Astrocyte (in vitro differentiated cells and primary cell): Measurements from ENCODE around the gene FOLR1. TPM values are rescaled to one million over a fixed set of nuclear protein-coding genes. Genes with fewer than 3 reads are reported as not detected.

Experiments used
- DNase-seq: peaks from one replicate; pipeline ENCODE4 v3.0.0-alpha.2; 2010; ENCODE audit warnings: low read depth
- FAIRE-seq: peaks from 2 replicates; lab custom pipeline; 2011; peaks lifted over from hg19 to GRCh38; lab: Jason Lieb, UNC
- H2AFZ ChIP-seq: 2 replicates; pipeline ENCODE4 v1.6.0; 2012; ENCODE audit warnings: low read depth, low read length, inconsistent platforms
- H3K27ac ChIP-seq: 2 replicates; pipeline ENCODE4 v1.5.1; 2011; ENCODE audit warnings: low read depth, low read length, inconsistent platforms
- H3K27me3 ChIP-seq: 2 replicates; pipeline ENCODE4 v1.6.0; 2011; ENCODE audit warnings: low read length, inconsistent platforms; ENCODE audit not compliant: insufficient read depth
- H3K36me3 ChIP-seq: 2 replicates; pipeline ENCODE4 v1.5.1; 2011; ENCODE audit warnings: low read length, inconsistent platforms; ENCODE audit not compliant: insufficient read depth
- H3K4me1 ChIP-seq: 2 replicates; pipeline ENCODE4 v1.5.1; 2011; ENCODE audit warnings: low read length, inconsistent platforms; ENCODE audit not compliant: insufficient read depth
- H3K4me2 ChIP-seq: 2 replicates; pipeline ENCODE4 v1.6.0; 2012; ENCODE audit warnings: low read length, inconsistent platforms
- H3K4me3 ChIP-seq: 2 replicates; pipeline ENCODE4 v1.5.1; 2011; ENCODE audit warnings: low read depth, mild to moderate bottlenecking, low read length, inconsistent platforms; ENCODE audit not compliant: insufficient read depth
- H3K79me2 ChIP-seq: 2 replicates; pipeline ENCODE4 v1.6.0; 2012; ENCODE audit warnings: mild to moderate bottlenecking, low read length, inconsistent platforms; ENCODE audit not compliant: insufficient read depth
- H3K9ac ChIP-seq: 2 replicates; pipeline ENCODE4 v1.6.0; 2012; ENCODE audit warnings: mild to moderate bottlenecking, low read length, inconsistent platforms
- H3K9me3 ChIP-seq: 2 replicates; pipeline ENCODE4 v1.5.1; 2012; ENCODE audit warnings: low read depth, mild to moderate bottlenecking, low read length, inconsistent platforms; ENCODE audit not compliant: insufficient read depth
- H4K20me1 ChIP-seq: 2 replicates; pipeline ENCODE4 v1.6.0; 2012; ENCODE audit warnings: low read length, inconsistent platforms; ENCODE audit not compliant: insufficient read depth
- H3K27ac Mint-ChIP-seq: one replicate; pipeline ENCODE4 v1.8.0; 2021; ENCODE audit warnings: mild to moderate bottlenecking, mixed read lengths; ENCODE audit not compliant: unreplicated experiment
- H3K27me3 Mint-ChIP-seq: one replicate; pipeline ENCODE4 v1.8.0; 2021; ENCODE audit warnings: low read depth, mixed read lengths; ENCODE audit not compliant: unreplicated experiment
- H3K36me3 Mint-ChIP-seq: one replicate; pipeline ENCODE4 v1.8.0; 2021; ENCODE audit warnings: low read depth, mixed read lengths; ENCODE audit not compliant: unreplicated experiment
- H3K4me1 Mint-ChIP-seq: one replicate; pipeline ENCODE4 v1.8.0; 2021; ENCODE audit warnings: low read depth, mixed read lengths; ENCODE audit not compliant: unreplicated experiment
- H3K4me3 Mint-ChIP-seq: one replicate; pipeline ENCODE4 v1.8.0; 2021; ENCODE audit warnings: mild to moderate bottlenecking, moderate library complexity, mixed read lengths; ENCODE audit not compliant: unreplicated experiment
- H3K9me3 Mint-ChIP-seq: one replicate; pipeline ENCODE4 v1.8.0; 2021; ENCODE audit warnings: mild to moderate bottlenecking, mixed read lengths; ENCODE audit not compliant: unreplicated experiment
- CTCF ChIP-seq: IDR thresholded peaks from 2 replicates; pipeline ENCODE4 v1.5.1; 2011; ENCODE audit warnings: low read depth, mild to moderate bottlenecking, inconsistent platforms, low read length, moderate library complexity; ENCODE audit not compliant: insufficient read depth
- EZH2 ChIP-seq: IDR thresholded peaks from 2 replicates; pipeline ENCODE4 v1.6.1; 2012; ENCODE audit warnings: mild to moderate bottlenecking, low read length, inconsistent platforms; ENCODE audit not compliant: insufficient read depth
- total RNA-seq: library from RNA; stranded (reverse); gene quantifications from 2 replicates; pipeline ENCODE4 v1.2.1, GENCODE V29; 2021

Gene FOLR1
- total RNA-seq, 1 donor from 2014 or later, result 3.2 TPM

GRCh38 chr11:72239849-72240460, 48.0 kb downstream of the FOLR1 start:
- H3K4me1 Mint-ChIP-seq, result peaks cover 15% of the 10 kb centered on the region
- TF ChIP-seq CTCF, result no peak
- TF ChIP-seq EZH2, result peak; percentile 74
- peaks cover 43% of the 10 kb centered on the region for H3K27me3 ChIP-seq
- H3K36me3 ChIP-seq, result peaks cover 12% of the 10 kb centered on the region
- no peak overlapping the region for H3K4me3 ChIP-seq
- DNase-seq (no peak), FAIRE-seq (no peak)
- peak overlapping the region; percentile 84 for H3K4me3 Mint-ChIP-seq
- H3K27ac ChIP-seq, result no peak overlapping the region
- peaks cover 10% of the 10 kb centered on the region for H3K36me3 Mint-ChIP-seq
- H4K20me1 ChIP-seq, result peaks cover 51% of the 10 kb centered on the region
- H3K4me1 ChIP-seq, result peaks cover 26% of the 10 kb centered on the region
- H2AFZ ChIP-seq, result no peak overlapping the region
- peaks cover 17% of the 10 kb centered on the region for H3K9me3 Mint-ChIP-seq
- H3K9ac ChIP-seq, result no peak overlapping the region
- H3K79me2 ChIP-seq, result no peaks in the 10 kb centered on the region
- peak overlapping the region; percentile 85 for H3K4me2 ChIP-seq
- no peaks in the 10 kb centered on the region for H3K9me3 ChIP-seq
- peaks cover 40% of the 10 kb centered on the region for H3K27me3 Mint-ChIP-seq
- peak overlapping the region; percentile 79 for H3K27ac Mint-ChIP-seq

GRCh38 chr11:72240461-72241290, 48.7 kb downstream of the FOLR1 start:
- TF ChIP-seq CTCF (no peak), EZH2 (no peak)
- Histone ChIP-seq H3K79me2 (no peaks in the 10 kb centered on the region), H2AFZ (no peak overlapping the region), H3K9me3 (no peaks in the 10 kb centered on the region), H4K20me1 (peaks cover 44% of the 10 kb centered on the region), H3K4me3 (no peak overlapping the region), H3K27me3 (peaks cover 51% of the 10 kb centered on the region), H3K4me2 (peak overlapping the region; percentile 85), H3K4me1 (peaks cover 26% of the 10 kb centered on the region), H3K9ac (no peak overlapping the region), H3K27ac (no peak overlapping the region), H3K36me3 (peaks cover 5% of the 10 kb centered on the region)
- DNase-seq, result no peak
- Mint-ChIP-seq H3K4me1 (peaks cover 15% of the 10 kb centered on the region), H3K27me3 (peaks cover 40% of the 10 kb centered on the region), H3K36me3 (peaks cover 10% of the 10 kb centered on the region), H3K9me3 (peaks cover 17% of the 10 kb centered on the region), H3K27ac (peak overlapping the region; percentile 79), H3K4me3 (peak overlapping the region; percentile 84)
- no peak for FAIRE-seq
